Prostate gland (tissue), 2 donors: ENCODE results near the gene SAMMSON. TPM values are rescaled to one million over a fixed set of nuclear protein-coding genes. Genes with fewer than 3 reads are reported as not detected.

ENCODE experiments used
- DNase-seq: peaks from one replicate; pipeline ENCODE4 v3.0.0-alpha.2; 2019; ENCODE audit warnings: low spot score
- H3K27ac ChIP-seq, 2 donors: fragments of 200-600 bp; sonication (generic); 2 replicates each; pipeline ENCODE4 v1.5.1; 2017 to 2019
- H3K27me3 ChIP-seq: fragments of 200-600 bp; sonication (generic); replicated peaks from 2 replicates; pipeline ENCODE4 v1.5.1; 2019; ENCODE audit not compliant: insufficient read depth
- H3K36me3 ChIP-seq, 2 donors: fragments of 200-600 bp; sonication (generic); 1 replicate in 1 of 2; 2 replicates in 1 of 2; pipeline versions ENCODE4 v1.5.1 to v1.8.1; 2017 to 2019
- H3K4me1 ChIP-seq: fragments of 200-600 bp; sonication (generic); replicated peaks from 2 replicates; pipeline ENCODE4 v1.5.1; 2019
- H3K4me3 ChIP-seq, 2 donors: fragments of 200-600 bp; sonication (generic); 2 replicates each; pipeline ENCODE4 v1.5.1; 2017 to 2019
- H3K9me3 ChIP-seq: fragments of 200-600 bp; sonication (generic); 2 replicates; pipeline ENCODE4 v1.5.1; 2017
- POLR2A ChIP-seq: fragments of 450-650 bp; IDR thresholded peaks from one replicate; pipeline ENCODE4 v1.6.1; 2016; ENCODE audit warnings: antibody characterized with exemption, mild to moderate bottlenecking
- POLR2AphosphoS5 ChIP-seq: sonication (generic); formaldehyde crosslinking; IDR thresholded peaks from one replicate; pipeline ENCODE4 v1.6.1; 2017; ENCODE audit warnings: antibody characterized with exemption
- WGBS: methylation state at CpG from one replicate; pipeline ENCODE4 v1.1.5; 2018; 5-methylcytosine and 5-hydroxymethylcytosine counted together
- intact Hi-C: fragments of 100-400 bp; cut with DNase I; formaldehyde crosslinking; loops from one replicate; pipeline ENCODE4 v1.14.2; 2022
- total RNA-seq, 2 donors: library from RNA; depleted of rRNA; stranded (reverse); fragments of >200 nt; gene quantifications; one replicate each; pipeline ENCODE4 v1.1.0, GENCODE V29; 2016
- TF ChIP-seq, protein P1 (sequence below), 4 experiments: fragments of 200-600 bp in 2 of 4; fragments of 450-650 bp in 2 of 4; sonication (generic) in 2 of 4; IDR thresholded peaks; 1 replicate in 3 of 4; 2 replicates in 1 of 4; pipeline ENCODE4 v1.5.1; 2016 to 2019; ENCODE audit warnings: antibody characterized with exemption in 4 of 4, mild to moderate bottlenecking in 2 of 4, moderate library complexity in 2 of 4

SAMMSON gene
- total RNA-seq, 2 donors from 2014 or later, result 0.14 to 2.8 TPM

GRCh38 chr3:69963643-69964042 is 35.9 kb upstream of the SAMMSON start:
- no peaks in the 10 kb centered on the region for H3K27me3 ChIP-seq
- intact Hi-C loops, result no loop called here
- H3K9me3 ChIP-seq, result no peaks in the 10 kb centered on the region
- no peak overlapping the region for H3K27ac ChIP-seq
- TF ChIP-seq POLR2A (no peak), POLR2AphosphoS5 (no peak)
- TF ChIP-seq, protein P1, sequence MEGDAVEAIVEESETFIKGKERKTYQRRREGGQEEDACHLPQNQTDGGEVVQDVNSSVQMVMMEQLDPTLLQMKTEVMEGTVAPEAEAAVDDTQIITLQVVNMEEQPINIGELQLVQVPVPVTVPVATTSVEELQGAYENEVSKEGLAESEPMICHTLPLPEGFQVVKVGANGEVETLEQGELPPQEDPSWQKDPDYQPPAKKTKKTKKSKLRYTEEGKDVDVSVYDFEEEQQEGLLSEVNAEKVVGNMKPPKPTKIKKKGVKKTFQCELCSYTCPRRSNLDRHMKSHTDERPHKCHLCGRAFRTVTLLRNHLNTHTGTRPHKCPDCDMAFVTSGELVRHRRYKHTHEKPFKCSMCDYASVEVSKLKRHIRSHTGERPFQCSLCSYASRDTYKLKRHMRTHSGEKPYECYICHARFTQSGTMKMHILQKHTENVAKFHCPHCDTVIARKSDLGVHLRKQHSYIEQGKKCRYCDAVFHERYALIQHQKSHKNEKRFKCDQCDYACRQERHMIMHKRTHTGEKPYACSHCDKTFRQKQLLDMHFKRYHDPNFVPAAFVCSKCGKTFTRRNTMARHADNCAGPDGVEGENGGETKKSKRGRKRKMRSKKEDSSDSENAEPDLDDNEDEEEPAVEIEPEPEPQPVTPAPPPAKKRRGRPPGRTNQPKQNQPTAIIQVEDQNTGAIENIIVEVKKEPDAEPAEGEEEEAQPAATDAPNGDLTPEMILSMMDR (IDR thresholded peaks at IDR 0.05), result no peak
- H3K36me3 ChIP-seq, result no peaks in the 10 kb centered on the region
- no peak for DNase-seq
- no peaks in the 10 kb centered on the region for H3K4me1 ChIP-seq
- WGBS, result 99% methylated on average over 3 of the region's 3 CpGs
- no peak overlapping the region for H3K4me3 ChIP-seq

DNA sequence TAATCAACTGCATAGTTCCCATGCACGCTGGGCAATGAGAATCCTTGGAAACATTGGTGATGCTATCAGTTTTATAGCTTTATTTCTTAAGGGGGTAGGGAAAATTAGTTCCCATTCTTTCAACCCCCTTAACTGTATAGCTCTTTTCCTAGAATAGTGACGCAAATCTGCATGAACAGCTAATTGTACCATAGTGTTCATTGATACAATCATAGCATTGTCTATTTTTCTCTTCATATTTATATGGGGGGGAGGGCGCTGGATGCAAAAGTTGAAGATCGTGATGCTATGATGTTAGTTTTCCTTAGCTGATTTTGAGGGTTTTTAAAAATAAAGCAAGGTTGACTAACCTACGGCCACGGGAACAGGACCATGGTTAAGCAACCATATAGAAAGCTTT is 32.4 kb upstream of the SAMMSON start:
- H3K4me1 ChIP-seq, result no peaks in the 10 kb centered on the region
- TF ChIP-seq POLR2A (no peak), POLR2AphosphoS5 (no peak)
- TF ChIP-seq, protein P1 (IDR thresholded peaks at IDR 0.05), result no peak
- no peaks in the 10 kb centered on the region for H3K27me3 ChIP-seq
- no peak overlapping the region for H3K4me3 ChIP-seq
- H3K9me3 ChIP-seq, result no peaks in the 10 kb centered on the region
- H3K36me3 ChIP-seq, result no peaks in the 10 kb centered on the region
- WGBS, result 87% methylated on average over 6 of the region's 6 CpGs
- DNase-seq, result no peak
- H3K27ac ChIP-seq, result no peak overlapping the region
- intact Hi-C loops, result no loop called here

GRCh38 chr3:69970827-69971226 is 28.7 kb upstream of the SAMMSON start:
- WGBS, result 80% methylated on average over 5 of the region's 5 CpGs
- H3K36me3 ChIP-seq, result no peaks in the 10 kb centered on the region
- H3K9me3 ChIP-seq, result no peaks in the 10 kb centered on the region
- no peak overlapping the region for H3K4me3 ChIP-seq
- H3K27me3 ChIP-seq, result no peaks in the 10 kb centered on the region
- H3K4me1 ChIP-seq, result no peaks in the 10 kb centered on the region
- intact Hi-C loops, result no loop called here
- DNase-seq, result no peak
- TF ChIP-seq, protein P1 (IDR thresholded peaks at IDR 0.05), result no peak
- no peak for TF ChIP-seq POLR2A
- no peak for TF ChIP-seq POLR2AphosphoS5
- no peak overlapping the region for H3K27ac ChIP-seq

- intact Hi-C loops, result no loop called here
- Histone ChIP-seq H3K27ac (no peak overlapping the region), H3K4me3 (no peak overlapping the region), H3K4me1 (no peaks in the 10 kb centered on the region), H3K36me3 (no peaks in the 10 kb centered on the region), H3K9me3 (no peaks in the 10 kb centered on the region), H3K27me3 (no peaks in the 10 kb centered on the region)
- WGBS, result 95% methylated on average over 4 of the region's 4 CpGs
- TF ChIP-seq, protein P1 (IDR thresholded peaks at IDR 0.05), result no peak
- TF ChIP-seq POLR2AphosphoS5 (no peak), POLR2A (no peak)
- DNase-seq, result no peak
Measured at GRCh38 chr3:69972672-69973071, 26.9 kb upstream of the SAMMSON start.

GRCh38 chr3:69976021-69976420 is 23.5 kb upstream of the SAMMSON start:
- Histone ChIP-seq H3K27me3 (no peaks in the 10 kb centered on the region), H3K4me3 (no peak overlapping the region), H3K4me1 (no peaks in the 10 kb centered on the region), H3K36me3 (no peaks in the 10 kb centered on the region), H3K9me3 (no peaks in the 10 kb centered on the region), H3K27ac (no peak overlapping the region)
- DNase-seq, result no peak
- intact Hi-C loops, result no loop called here
- 90% methylated on average over 2 of the region's 2 CpGs for WGBS
- no peak for TF ChIP-seq POLR2A
